GM10248 (cell line): ENCODE data around the gene TBX19.

ENCODE experiments used
- CTCF ChIA-PET: fragments of 300-600 bp; sonication (Branson Sonifier 250); formaldehyde crosslinking; extraction: SDS; loops from one replicate; lab custom pipeline; 2021; ENCODE audit warnings: antibody characterized with exemption; lab: Yijun Ruan, JAX
- POLR2A ChIA-PET: fragments of 350-650 bp; sonication (Branson Sonifier 250); formaldehyde crosslinking; extraction: SDS; loops from one replicate; lab custom pipeline; 2020; ENCODE audit warnings: antibody characterized with exemption; lab: Yijun Ruan, JAX
- DNase-seq: peaks from one replicate; pipeline ENCODE4 v3.0.0; 2012; ENCODE audit errors: extremely low spot score
- TF ChIP-seq, protein P1 (sequence below): IDR thresholded peaks from 2 replicates; pipeline ENCODE4 v1.5.1; 2012; ENCODE audit warnings: mild to moderate bottlenecking, low read depth; ENCODE audit errors: extremely low read depth, missing control alignments, control extremely low read depth

Gene TBX19

DNA sequence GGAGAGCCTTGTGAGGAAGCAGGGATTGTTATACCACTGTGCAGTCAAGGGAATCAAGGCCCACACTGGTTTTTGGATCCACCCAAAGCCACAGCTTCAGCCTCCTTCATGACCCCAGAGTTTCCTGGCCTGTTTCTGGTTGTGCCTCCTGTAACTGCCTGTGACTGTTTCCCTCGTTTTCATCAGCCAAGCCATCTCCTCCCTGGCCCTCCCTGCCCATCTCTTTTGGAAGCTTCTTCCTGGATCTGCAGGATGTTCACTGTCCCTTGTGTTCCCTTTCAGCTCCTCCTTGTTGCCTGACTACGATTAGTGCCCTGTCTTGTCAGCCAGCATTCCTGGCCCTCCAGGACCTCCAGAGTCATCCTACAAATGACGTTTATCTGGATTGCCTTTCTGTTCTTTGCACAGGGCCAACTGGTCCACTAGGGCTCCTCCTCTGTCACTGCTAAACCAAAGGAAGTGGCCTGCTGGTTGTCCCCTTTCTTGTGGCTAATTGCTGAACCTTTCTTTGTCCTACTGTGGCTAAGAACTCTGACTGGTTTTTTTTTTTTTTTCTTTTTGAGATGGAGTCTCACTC lies 37.0 kb upstream of the TBX19 start:
- CTCF ChIA-PET, result interaction anchor here (2.2 kb wide), 1 partner anchor 8 kb away, joined by 14 read pairs; no protein-coding TSS in a partner anchor
- TF ChIP-seq, protein P1, sequence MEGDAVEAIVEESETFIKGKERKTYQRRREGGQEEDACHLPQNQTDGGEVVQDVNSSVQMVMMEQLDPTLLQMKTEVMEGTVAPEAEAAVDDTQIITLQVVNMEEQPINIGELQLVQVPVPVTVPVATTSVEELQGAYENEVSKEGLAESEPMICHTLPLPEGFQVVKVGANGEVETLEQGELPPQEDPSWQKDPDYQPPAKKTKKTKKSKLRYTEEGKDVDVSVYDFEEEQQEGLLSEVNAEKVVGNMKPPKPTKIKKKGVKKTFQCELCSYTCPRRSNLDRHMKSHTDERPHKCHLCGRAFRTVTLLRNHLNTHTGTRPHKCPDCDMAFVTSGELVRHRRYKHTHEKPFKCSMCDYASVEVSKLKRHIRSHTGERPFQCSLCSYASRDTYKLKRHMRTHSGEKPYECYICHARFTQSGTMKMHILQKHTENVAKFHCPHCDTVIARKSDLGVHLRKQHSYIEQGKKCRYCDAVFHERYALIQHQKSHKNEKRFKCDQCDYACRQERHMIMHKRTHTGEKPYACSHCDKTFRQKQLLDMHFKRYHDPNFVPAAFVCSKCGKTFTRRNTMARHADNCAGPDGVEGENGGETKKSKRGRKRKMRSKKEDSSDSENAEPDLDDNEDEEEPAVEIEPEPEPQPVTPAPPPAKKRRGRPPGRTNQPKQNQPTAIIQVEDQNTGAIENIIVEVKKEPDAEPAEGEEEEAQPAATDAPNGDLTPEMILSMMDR, result no peak
- DNase-seq, result no peak
- POLR2A ChIA-PET, result no interaction called here

DNA sequence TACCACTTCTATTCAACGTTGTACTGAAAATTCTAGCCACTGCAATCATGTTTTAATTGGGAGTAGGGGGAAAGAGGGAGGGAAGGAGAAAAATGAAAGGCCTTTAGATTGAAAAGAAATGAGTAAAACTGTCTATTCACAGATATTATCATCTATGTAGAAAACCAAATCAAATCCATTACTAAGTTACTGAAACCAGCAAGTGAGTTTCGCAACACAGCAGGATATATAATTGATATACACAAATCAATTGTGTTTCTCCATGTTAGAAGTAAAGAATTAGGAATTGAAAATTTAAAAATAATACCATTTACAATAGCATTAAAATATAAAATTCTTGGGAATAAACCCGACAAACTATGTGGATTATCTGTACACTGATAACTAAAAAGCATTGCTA lies 35.6 kb upstream of the TBX19 start:
- no peak for DNase-seq
- ChIA-PET CTCF (no interaction called here), POLR2A (interaction anchor here (0.6 kb wide), 1 partner anchor 14 kb away, joined by 3 read pairs; no protein-coding TSS in a partner anchor)
- TF ChIP-seq, protein P1, result no peak

DNA sequence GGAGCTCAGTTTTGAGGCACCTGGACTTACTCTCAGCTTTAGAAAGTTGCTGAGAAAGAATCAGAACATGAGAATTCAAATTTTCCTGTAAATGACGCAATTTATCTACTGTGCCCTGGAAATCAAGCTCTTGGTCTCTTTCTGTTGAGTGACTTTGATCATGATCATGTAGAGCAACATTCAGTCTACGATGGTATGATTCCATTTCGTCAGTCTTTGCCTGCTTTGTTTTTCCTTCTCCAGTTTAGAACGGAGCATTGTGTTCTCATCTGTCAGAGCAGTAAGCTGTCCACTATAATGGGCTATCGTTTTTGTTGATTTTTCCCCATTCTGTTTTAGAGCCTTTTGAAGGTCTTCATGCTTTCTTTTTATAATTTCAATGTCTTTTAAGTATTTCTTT lies 34.2 kb upstream of the TBX19 start:
- no peak for DNase-seq
- POLR2A ChIA-PET, result no interaction called here
- TF ChIP-seq, protein P1, result no peak
- CTCF ChIA-PET, result interaction anchor here (1.5 to 1.9 kb wide), 2 partner anchors 12 to 17 kb away, joined by 4 to 19 read pairs; no protein-coding TSS in a partner anchor

DNA sequence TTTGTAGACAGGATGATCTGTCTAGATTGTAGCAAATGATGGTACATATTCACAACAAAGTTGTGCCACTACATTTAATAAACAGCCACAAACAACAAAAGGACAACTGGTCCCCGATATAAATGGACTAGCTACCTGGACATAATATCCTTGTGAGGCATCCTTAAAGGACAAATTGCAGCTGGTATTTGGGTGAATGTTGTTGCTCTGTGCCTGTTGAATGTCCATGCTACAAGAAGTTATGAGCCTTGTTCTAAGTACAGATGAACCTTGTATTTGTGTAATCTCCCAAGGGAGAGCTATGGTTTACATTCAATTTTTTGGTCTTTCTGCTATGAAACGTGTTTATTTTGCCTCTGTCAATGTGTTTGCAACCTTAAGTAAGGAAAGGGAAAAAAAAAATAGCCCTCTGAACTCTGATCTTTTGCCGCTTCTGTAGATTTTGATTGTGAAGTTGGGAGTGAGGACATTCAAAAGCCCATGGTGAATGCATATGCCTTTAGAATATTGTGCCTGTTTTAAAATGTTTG lies 28.4 kb upstream of the TBX19 start:
- ChIA-PET CTCF (interaction anchor here (0.7 to 1.5 kb wide), 3 partner anchors 11 to 44 kb away, joined by 3 to 6 read pairs (median 3); no protein-coding TSS in a partner anchor), POLR2A (no interaction called here)
- TF ChIP-seq, protein P1, result no peak
- no peak for DNase-seq

DNA sequence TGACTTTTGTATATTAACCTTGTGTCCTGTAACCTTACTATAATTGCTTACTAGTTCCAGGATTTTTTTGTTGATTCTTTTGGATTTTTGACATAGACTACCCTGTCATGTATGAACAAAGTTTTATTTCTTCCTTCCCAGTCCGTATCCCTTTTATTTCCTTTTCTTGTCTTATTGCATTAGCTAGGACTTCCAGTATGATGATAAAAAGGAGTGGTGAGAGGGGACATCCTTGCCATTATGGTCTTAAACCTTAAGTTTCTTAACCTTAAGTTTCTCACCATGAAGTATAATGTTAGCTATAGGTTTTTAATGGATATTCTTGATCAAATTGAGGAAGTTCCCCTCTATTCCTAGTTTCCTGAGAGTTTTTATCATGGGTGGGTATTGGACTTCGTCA lies 24.5 kb upstream of the TBX19 start:
- ChIA-PET CTCF (interaction anchor here (1.6 kb wide), 1 partner anchor 23 kb away, joined by 4 read pairs; no protein-coding TSS in a partner anchor), POLR2A (no interaction called here)
- TF ChIP-seq, protein P1, result no peak
- DNase-seq, result no peak

DNA sequence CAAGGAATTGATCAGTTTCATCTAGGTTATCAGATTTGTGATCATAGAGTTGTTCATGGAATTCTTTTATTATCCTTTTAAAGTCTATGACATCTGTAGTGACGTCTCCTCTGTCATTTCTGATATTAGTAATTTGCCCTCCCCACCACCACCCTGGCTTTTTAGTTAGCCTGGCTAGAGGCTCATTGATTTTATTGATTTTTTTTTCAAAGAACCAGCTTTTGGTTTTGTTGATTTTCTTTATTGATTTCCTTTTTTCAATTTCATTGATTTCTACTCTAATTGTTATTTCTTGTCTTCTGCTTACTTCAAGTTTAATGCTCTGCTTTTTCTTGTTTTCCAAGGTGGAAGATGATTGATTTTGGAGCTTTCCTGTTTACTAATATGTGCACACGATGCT lies 23.3 kb upstream of the TBX19 start:
- DNase-seq, result no peak
- CTCF ChIA-PET, result interaction anchor here (1.1 to 2.2 kb wide), 3 partner anchors 15 to 85 kb away, joined by 3 to 8 read pairs (median 6); no protein-coding TSS in a partner anchor
- TF ChIP-seq, protein P1, result no peak
- POLR2A ChIA-PET, result no interaction called here
